ENCODE results near the gene TBC1D10B.

The TBC1D10B gene

GRCh38 chr16:30359871-30360170 lies 10.5 kb downstream of the TBC1D10B start:
- no peak for TF ChIP-seq SPI1 (IDR thresholded peaks at IDR 0.05; ENCODE audit: borderline replicate concordance, low read depth)
- TF ChIP-seq, protein P1, sequence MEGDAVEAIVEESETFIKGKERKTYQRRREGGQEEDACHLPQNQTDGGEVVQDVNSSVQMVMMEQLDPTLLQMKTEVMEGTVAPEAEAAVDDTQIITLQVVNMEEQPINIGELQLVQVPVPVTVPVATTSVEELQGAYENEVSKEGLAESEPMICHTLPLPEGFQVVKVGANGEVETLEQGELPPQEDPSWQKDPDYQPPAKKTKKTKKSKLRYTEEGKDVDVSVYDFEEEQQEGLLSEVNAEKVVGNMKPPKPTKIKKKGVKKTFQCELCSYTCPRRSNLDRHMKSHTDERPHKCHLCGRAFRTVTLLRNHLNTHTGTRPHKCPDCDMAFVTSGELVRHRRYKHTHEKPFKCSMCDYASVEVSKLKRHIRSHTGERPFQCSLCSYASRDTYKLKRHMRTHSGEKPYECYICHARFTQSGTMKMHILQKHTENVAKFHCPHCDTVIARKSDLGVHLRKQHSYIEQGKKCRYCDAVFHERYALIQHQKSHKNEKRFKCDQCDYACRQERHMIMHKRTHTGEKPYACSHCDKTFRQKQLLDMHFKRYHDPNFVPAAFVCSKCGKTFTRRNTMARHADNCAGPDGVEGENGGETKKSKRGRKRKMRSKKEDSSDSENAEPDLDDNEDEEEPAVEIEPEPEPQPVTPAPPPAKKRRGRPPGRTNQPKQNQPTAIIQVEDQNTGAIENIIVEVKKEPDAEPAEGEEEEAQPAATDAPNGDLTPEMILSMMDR (IDR thresholded peaks at IDR 0.05; ENCODE audit: insufficient read depth, low read length) = no peak
- no peak for TF ChIP-seq REST (IDR thresholded peaks at IDR 0.05; ENCODE audit: insufficient replicate concordance, low read depth)
- no peak for TF ChIP-seq GABPA (IDR thresholded peaks at IDR 0.05; ENCODE audit: low read depth)
- no peak for TF ChIP-seq POLR2AphosphoS5 (IDR thresholded peaks at IDR 0.05; ENCODE audit: low read depth)
- no peak overlapping the region for H3K4me3 ChIP-seq (replicated peaks; ENCODE audit: insufficient read depth, low read length)
- H3K27ac ChIP-seq (replicated peaks) = no peak overlapping the region
- H3K27me3 ChIP-seq (ENCODE audit: insufficient read depth, poor library complexity, severe bottlenecking) = no peaks in the 10 kb centered on the region
- DNase-seq (ENCODE audit: low read depth in 1 of 2, low spot score in 1 of 2) = no peak

- Histone ChIP-seq H3K4me3 (replicated peaks; ENCODE audit: insufficient read depth, low read length) (no peak overlapping the region), H3K27me3 (ENCODE audit: insufficient read depth, poor library complexity, severe bottlenecking) (no peaks in the 10 kb centered on the region), H3K27ac (replicated peaks) (no peak overlapping the region)
- no peak for TF ChIP-seq POLR2AphosphoS5 (IDR thresholded peaks at IDR 0.05; ENCODE audit: low read depth)
- TF ChIP-seq GABPA (IDR thresholded peaks at IDR 0.05; ENCODE audit: low read depth) = no peak
- TF ChIP-seq, protein P1 (IDR thresholded peaks at IDR 0.05; ENCODE audit: insufficient read depth, low read length) = no peak
- no peak for TF ChIP-seq REST (IDR thresholded peaks at IDR 0.05; ENCODE audit: insufficient replicate concordance, low read depth)
- TF ChIP-seq SPI1 (IDR thresholded peaks at IDR 0.05; ENCODE audit: borderline replicate concordance, low read depth) = no peak
- DNase-seq (ENCODE audit: low read depth in 1 of 2, low spot score in 1 of 2) = no peak
Observed at GRCh38 chr16:30358990-30359870, 11.1 kb downstream of the TBC1D10B start.

DNA sequence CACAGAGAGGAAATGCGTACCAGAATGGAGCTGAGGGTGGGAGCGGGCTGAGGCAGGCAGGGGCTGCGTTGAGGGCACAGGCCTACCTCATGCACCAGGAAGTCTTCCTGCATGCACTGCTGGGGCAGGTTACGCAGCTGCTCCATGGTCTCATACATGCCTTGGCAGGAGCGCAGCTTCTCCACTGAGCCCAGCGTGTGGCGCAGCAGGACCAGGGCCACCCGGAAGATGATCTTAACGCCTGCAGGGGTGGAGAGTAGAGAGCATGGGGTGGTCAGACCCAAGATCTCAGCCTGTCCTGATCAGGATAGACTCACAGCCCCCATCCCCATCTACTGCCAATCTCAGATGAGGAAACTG lies 11.7 kb downstream of the TBC1D10B start:
- DNase-seq (ENCODE audit: low read depth in 1 of 2, low spot score in 1 of 2) = no peak
- H3K4me3 ChIP-seq (replicated peaks; ENCODE audit: insufficient read depth, low read length) = no peak overlapping the region
- no peak overlapping the region for H3K27ac ChIP-seq (replicated peaks)
- no peaks in the 10 kb centered on the region for H3K27me3 ChIP-seq (ENCODE audit: insufficient read depth, poor library complexity, severe bottlenecking)
- TF ChIP-seq GABPA (IDR thresholded peaks at IDR 0.05; ENCODE audit: low read depth) (no peak), POLR2AphosphoS5 (IDR thresholded peaks at IDR 0.05; ENCODE audit: low read depth) (no peak), REST (IDR thresholded peaks at IDR 0.05; ENCODE audit: insufficient replicate concordance, low read depth) (no peak), SPI1 (IDR thresholded peaks at IDR 0.05; ENCODE audit: borderline replicate concordance, low read depth) (no peak)
- TF ChIP-seq, protein P1 (IDR thresholded peaks at IDR 0.05; ENCODE audit: insufficient read depth, low read length) = no peak

Measured in HL-60 (cell line).